ENCODE results near the gene SNTG2. TPM values are rescaled to one million over a fixed set of nuclear protein-coding genes. Genes with fewer than 3 reads are reported as not detected.

SNTG2 gene
- total RNA-seq, 2 experiments from 2014 or later, result not detected

DNA sequence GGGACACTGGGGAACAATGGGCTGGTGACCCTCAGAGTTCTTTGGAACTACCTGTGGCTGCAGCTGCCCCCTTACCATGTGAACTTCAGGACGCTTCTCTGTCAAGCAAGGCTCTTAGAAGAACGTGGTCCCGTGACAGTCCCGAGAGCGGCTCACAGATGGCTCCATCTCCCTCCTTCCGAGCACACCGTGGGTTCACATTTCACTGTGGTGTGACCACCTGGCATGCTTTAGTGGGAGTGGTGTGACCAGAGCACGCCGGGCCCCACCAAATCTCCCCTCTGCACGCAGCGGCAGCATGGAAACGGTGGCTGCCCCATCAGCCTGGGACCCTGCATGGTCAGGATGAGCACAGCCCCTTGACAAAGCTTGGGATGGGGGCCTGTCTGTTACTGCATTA is 452.9 kb downstream of the SNTG2 start:
- POLR2A ChIA-PET, result no interaction called here
- Histone ChIP-seq H3K79me2 (ENCODE audit: insufficient read depth, low read depth, low read length) (no peaks in the 10 kb centered on the region), H3K27ac (ENCODE audit: low read depth, low read length, poor library complexity, severe bottlenecking) (no peak overlapping the region), H3K9me3 (ENCODE audit: low read length) (no peaks in the 10 kb centered on the region), H2AFZ (ENCODE audit: low read length) (no peak overlapping the region), H3K36me3 (ENCODE audit: insufficient read depth, low read length) (no peaks in the 10 kb centered on the region), H3K4me1 (ENCODE audit: insufficient read depth, low read length, poor library complexity, severe bottlenecking) (no peaks in the 10 kb centered on the region), H3K4me3 (ENCODE audit: low read depth, low read length, poor library complexity, severe bottlenecking) (no peak overlapping the region), H3K4me2 (ENCODE audit: low read length) (no peak overlapping the region), H4K20me1 (ENCODE audit: insufficient read depth, low read length) (no peaks in the 10 kb centered on the region), H3K9me2 (ENCODE audit: insufficient read depth, low read length) (no peaks in the 10 kb centered on the region)
- TF ChIP-seq EZH2phosphoT487 (IDR thresholded peaks at IDR 0.05; ENCODE audit: borderline replicate concordance, low read depth, low read length) (no peak), CTCF (conservative IDR thresholded peaks at IDR 0.05; ENCODE audit: low read length) (no peak)
- no peak for DNase-seq (ENCODE audit: low spot score)
- intact Hi-C loops (cut with micrococcal nuclease; ENCODE audit: unreplicated experiment), result no loop called here
- CTCF ChIA-PET (ENCODE audit: unreplicated experiment), result no interaction called here
- BruUV-seq (replicated peaks), result no TSS peak

DNA sequence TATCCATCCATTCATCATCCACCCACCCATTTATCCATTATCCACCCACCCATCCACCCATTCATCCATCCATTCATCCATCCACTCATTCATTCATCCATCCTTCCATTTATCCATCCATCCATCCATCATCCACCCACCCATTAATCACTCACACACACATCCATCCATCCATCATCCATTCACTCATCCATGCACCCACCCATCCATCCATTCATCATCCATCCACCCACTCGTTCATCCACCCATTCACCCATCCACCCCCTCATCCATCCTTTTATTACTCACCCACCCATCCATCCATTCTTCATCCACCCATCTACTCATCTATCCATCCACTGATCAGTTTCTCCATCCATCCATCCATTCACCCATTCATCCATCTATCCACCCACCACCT is 454.5 kb downstream of the SNTG2 start:
- Histone ChIP-seq H3K9me2 (ENCODE audit: insufficient read depth, low read length) (no peaks in the 10 kb centered on the region), H3K4me2 (ENCODE audit: low read length) (no peak overlapping the region), H4K20me1 (ENCODE audit: insufficient read depth, low read length) (no peaks in the 10 kb centered on the region), H3K36me3 (ENCODE audit: insufficient read depth, low read length) (no peaks in the 10 kb centered on the region), H3K4me1 (ENCODE audit: insufficient read depth, low read length, poor library complexity, severe bottlenecking) (no peaks in the 10 kb centered on the region), H3K4me3 (ENCODE audit: low read depth, low read length, poor library complexity, severe bottlenecking) (no peak overlapping the region), H3K9me3 (ENCODE audit: low read length) (no peaks in the 10 kb centered on the region), H3K27ac (ENCODE audit: low read depth, low read length, poor library complexity, severe bottlenecking) (no peak overlapping the region), H2AFZ (ENCODE audit: low read length) (no peak overlapping the region), H3K79me2 (ENCODE audit: insufficient read depth, low read depth, low read length) (no peaks in the 10 kb centered on the region)
- intact Hi-C loops (cut with micrococcal nuclease; ENCODE audit: unreplicated experiment), result no loop called here
- CTCF ChIA-PET (ENCODE audit: unreplicated experiment), result no interaction called here
- no TSS peak for BruUV-seq (replicated peaks)
- no peak for TF ChIP-seq CTCF (conservative IDR thresholded peaks at IDR 0.05; ENCODE audit: low read length)
- TF ChIP-seq EZH2phosphoT487 (IDR thresholded peaks at IDR 0.05; ENCODE audit: borderline replicate concordance, low read depth, low read length), result no peak
- DNase-seq (ENCODE audit: low spot score), result no peak
- POLR2A ChIA-PET, result interaction anchor here (0.5 to 0.6 kb wide), 2 partner anchors 212 to 680 kb away, joined by 3 read pairs; no protein-coding TSS in a partner anchor

GRCh38 chr2:1405967-1406366 is 455.3 kb downstream of the SNTG2 start:
- Histone ChIP-seq H3K27ac (ENCODE audit: low read depth, low read length, poor library complexity, severe bottlenecking) (no peak overlapping the region), H2AFZ (ENCODE audit: low read length) (no peak overlapping the region), H3K4me3 (ENCODE audit: low read depth, low read length, poor library complexity, severe bottlenecking) (no peak overlapping the region), H3K9me3 (ENCODE audit: low read length) (no peaks in the 10 kb centered on the region), H4K20me1 (ENCODE audit: insufficient read depth, low read length) (no peaks in the 10 kb centered on the region), H3K4me2 (ENCODE audit: low read length) (no peak overlapping the region), H3K36me3 (ENCODE audit: insufficient read depth, low read length) (no peaks in the 10 kb centered on the region), H3K79me2 (ENCODE audit: insufficient read depth, low read depth, low read length) (no peaks in the 10 kb centered on the region), H3K4me1 (ENCODE audit: insufficient read depth, low read length, poor library complexity, severe bottlenecking) (no peaks in the 10 kb centered on the region), H3K9me2 (ENCODE audit: insufficient read depth, low read length) (no peaks in the 10 kb centered on the region)
- no TSS peak for BruUV-seq (replicated peaks)
- intact Hi-C loops (cut with micrococcal nuclease; ENCODE audit: unreplicated experiment), result no loop called here
- no peak for DNase-seq (ENCODE audit: low spot score)
- POLR2A ChIA-PET, result interaction anchor here (0.6 kb wide), 1 partner anchor 212 kb away, joined by 3 read pairs; no protein-coding TSS in a partner anchor
- CTCF ChIA-PET (ENCODE audit: unreplicated experiment), result no interaction called here
- TF ChIP-seq CTCF (conservative IDR thresholded peaks at IDR 0.05; ENCODE audit: low read length) (no peak), EZH2phosphoT487 (IDR thresholded peaks at IDR 0.05; ENCODE audit: borderline replicate concordance, low read depth, low read length) (no peak)
